NB4 (cell line): Measurements from ENCODE around the gene ARF4.

Source experiments
- MYC ChIP-seq: IDR thresholded peaks from 2 replicates; pipeline ENCODE4 v1.6.1; 2011; ENCODE audit warnings: low read depth, low read length
- TF ChIP-seq, protein P1 (sequence below): IDR thresholded peaks from 2 replicates; pipeline ENCODE4 v1.6.1; 2011; ENCODE audit warnings: low read depth, low read length

DNA sequence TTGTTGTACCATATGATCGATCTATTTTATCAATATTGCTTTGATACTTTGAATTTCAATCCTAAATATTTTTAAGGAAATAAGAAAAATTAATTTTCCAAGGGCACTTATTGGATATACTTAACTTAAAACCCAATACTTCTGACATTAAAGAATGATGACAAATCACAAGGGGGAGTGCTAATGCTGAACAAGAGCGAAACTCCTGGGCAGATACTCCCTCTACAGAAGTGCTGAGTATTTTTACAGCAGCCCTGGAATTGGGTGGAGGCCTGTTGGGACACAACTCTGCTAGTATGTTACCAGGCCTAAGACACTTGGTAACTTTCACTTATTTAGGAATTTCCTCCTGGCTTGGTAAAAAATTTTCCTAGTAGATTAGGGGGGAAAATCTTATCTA, 49.6 kb upstream of the ARF4 start:
- no peak for TF ChIP-seq MYC
- TF ChIP-seq, protein P1, sequence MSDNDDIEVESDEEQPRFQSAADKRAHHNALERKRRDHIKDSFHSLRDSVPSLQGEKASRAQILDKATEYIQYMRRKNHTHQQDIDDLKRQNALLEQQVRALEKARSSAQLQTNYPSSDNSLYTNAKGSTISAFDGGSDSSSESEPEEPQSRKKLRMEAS, result no peak
